ENCODE data around the gene C2orf74. TPM values are rescaled to one million over a fixed set of nuclear protein-coding genes. Genes with fewer than 3 reads are reported as not detected.

The C2orf74 gene
- total and polyA plus RNA-seq, 10 donors = 9.4 to 36.7 (median 24.1) TPM

- DNase-seq = no peak
- TF ChIP-seq POLR2A (IDR thresholded peaks at IDR 0.05) = no peak
- TF ChIP-seq POLR2AphosphoS5 (IDR thresholded peaks at IDR 0.05) = no peak
- TF ChIP-seq CTCF (IDR thresholded peaks at IDR 0.05 in 8 of 11, conservative IDR thresholded peaks at IDR 0.05 in 3 of 11) = no peak
Observed at GRCh38 chr2:61181382-61182058, 19.5 kb downstream of the C2orf74 start.

GRCh38 chr2:61182059-61182383 lies 20.0 kb downstream of the C2orf74 start:
- H3K27ac ChIP-seq = peak overlapping the region in 1 of 8 donors; percentile 39
- no peak for DNase-seq

More at GRCh38 chr2:61181382-61182058, 19.5 kb downstream of the C2orf74 start:
- Histone ChIP-seq H3K4me1 (peaks cover 26 to 75% (median 48%) of the 10 kb centered on the region in 6 donors), H3K4me3 (peak overlapping the region in 1 of 8 donors; percentile 14), H3K27me3 (replicated peaks in 1 of 7) (no peaks in the 10 kb centered on the region), H3K36me3 (peaks cover 0 to 77% (median 62%) of the 10 kb centered on the region in 6 donors), H3K9me3 (no peaks in the 10 kb centered on the region), H3K27ac (peak overlapping the region in 2 of 8 donors; percentile 28 to 39)
- intact Hi-C loops (cut with DNase I; ENCODE audit: low total_unique reads) = no loop called here
- WGBS, 5 donors = 67 to 84% (median 78%) methylated on average over 10 of the region's 10 CpGs

DNA sequence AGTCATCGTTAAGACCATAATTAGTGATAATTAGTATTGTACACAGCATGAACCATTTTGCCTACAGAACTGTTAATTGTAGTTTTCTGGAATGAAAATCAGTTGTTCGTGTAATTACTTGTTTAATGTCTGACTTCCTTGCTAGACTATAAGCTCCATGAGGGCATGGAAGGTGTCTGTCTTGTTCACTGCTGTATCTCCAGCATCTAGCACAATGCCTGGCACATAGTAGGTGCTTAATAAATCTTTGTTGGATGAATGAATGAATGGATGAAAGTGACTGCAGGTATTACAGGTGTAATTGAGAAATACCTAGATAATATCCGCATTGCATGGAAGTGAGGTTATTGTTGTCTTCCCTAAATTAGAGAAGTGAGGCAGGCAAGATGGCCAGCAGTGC lies 21.8 kb downstream of the C2orf74 start:
- WGBS, 5 donors = 96 to 99% (median 98%) methylated on average over 3 of the region's 3 CpGs
- Histone ChIP-seq H3K4me1 (peaks cover 21 to 62% (median 36%) of the 10 kb centered on the region in 6 donors), H3K36me3 (peaks cover 4 to 100% (median 83%) of the 10 kb centered on the region in 6 donors), H3K4me3 (no peak overlapping the region), H3K27me3 (replicated peaks in 1 of 7) (no peaks in the 10 kb centered on the region), H3K27ac (no peak overlapping the region), H3K9me3 (no peaks in the 10 kb centered on the region)
- no peak for DNase-seq
- TF ChIP-seq POLR2AphosphoS5 (IDR thresholded peaks at IDR 0.05) (no peak), CTCF (IDR thresholded peaks at IDR 0.05 in 8 of 11, conservative IDR thresholded peaks at IDR 0.05 in 3 of 11) (no peak), POLR2A (IDR thresholded peaks at IDR 0.05) (no peak)
- intact Hi-C loops (cut with DNase I; ENCODE audit: low total_unique reads) = no loop called here

More at GRCh38 chr2:61182059-61182383, 20.0 kb downstream of the C2orf74 start:
- TF ChIP-seq CTCF (IDR thresholded peaks at IDR 0.05 in 8 of 11, conservative IDR thresholded peaks at IDR 0.05 in 3 of 11) = no peak
- no peak for TF ChIP-seq POLR2AphosphoS5 (IDR thresholded peaks at IDR 0.05)
- TF ChIP-seq POLR2A (IDR thresholded peaks at IDR 0.05) = no peak
- Histone ChIP-seq H3K9me3 (no peaks in the 10 kb centered on the region), H3K27me3 (replicated peaks in 1 of 7) (no peaks in the 10 kb centered on the region), H3K4me1 (peaks cover 26 to 73% (median 47%) of the 10 kb centered on the region in 6 donors), H3K4me3 (peak overlapping the region in 1 of 8 donors; percentile 14), H3K36me3 (peaks cover 4 to 82% (median 67%) of the 10 kb centered on the region in 6 donors)
- 85 to 89% (median 86%) methylated on average over 6 of the region's 6 CpGs for WGBS, 5 donors
- intact Hi-C loops (cut with DNase I; ENCODE audit: low total_unique reads) = no loop called here

GRCh38 chr2:61184263-61184662 lies 22.3 kb downstream of the C2orf74 start:
- intact Hi-C loops (cut with DNase I; ENCODE audit: low total_unique reads) = no loop called here
- Histone ChIP-seq H3K27me3 (replicated peaks in 1 of 7) (no peaks in the 10 kb centered on the region), H3K27ac (no peak overlapping the region), H3K36me3 (peaks cover 4 to 100% (median 86%) of the 10 kb centered on the region in 6 donors), H3K4me1 (peaks cover 16 to 57% (median 32%) of the 10 kb centered on the region in 6 donors), H3K9me3 (no peaks in the 10 kb centered on the region), H3K4me3 (no peak overlapping the region)
- WGBS, 5 donors = 89 to 96% (median 94%) methylated on average over 3 of the region's 3 CpGs
- TF ChIP-seq POLR2A (IDR thresholded peaks at IDR 0.05) (no peak), CTCF (IDR thresholded peaks at IDR 0.05 in 8 of 11, conservative IDR thresholded peaks at IDR 0.05 in 3 of 11) (no peak), POLR2AphosphoS5 (IDR thresholded peaks at IDR 0.05) (no peak)
- no peak for DNase-seq
